HG03103 (cell line): ENCODE results near the gene COX20.

Source experiments
- ATAC-seq: cut with Tn5 transposase; IDR thresholded peaks from one replicate; pipeline ENCODE4 v1.9.1; 2021; ENCODE audit warnings: low read depth; ENCODE audit not compliant: unreplicated experiment

The COX20 gene

GRCh38 chr1:244868484-244869363, 33.3 kb downstream of the COX20 start:
- ATAC-seq, result no peak

- no peak for ATAC-seq
Observed at GRCh38 chr1:244869364-244869827, 33.9 kb downstream of the COX20 start.

GRCh38 chr1:244869950-244870349, 34.5 kb downstream of the COX20 start:
- no peak for ATAC-seq

GRCh38 chr1:244874974-244875579, 39.6 kb downstream of the COX20 start:
- ATAC-seq, result no peak

DNA sequence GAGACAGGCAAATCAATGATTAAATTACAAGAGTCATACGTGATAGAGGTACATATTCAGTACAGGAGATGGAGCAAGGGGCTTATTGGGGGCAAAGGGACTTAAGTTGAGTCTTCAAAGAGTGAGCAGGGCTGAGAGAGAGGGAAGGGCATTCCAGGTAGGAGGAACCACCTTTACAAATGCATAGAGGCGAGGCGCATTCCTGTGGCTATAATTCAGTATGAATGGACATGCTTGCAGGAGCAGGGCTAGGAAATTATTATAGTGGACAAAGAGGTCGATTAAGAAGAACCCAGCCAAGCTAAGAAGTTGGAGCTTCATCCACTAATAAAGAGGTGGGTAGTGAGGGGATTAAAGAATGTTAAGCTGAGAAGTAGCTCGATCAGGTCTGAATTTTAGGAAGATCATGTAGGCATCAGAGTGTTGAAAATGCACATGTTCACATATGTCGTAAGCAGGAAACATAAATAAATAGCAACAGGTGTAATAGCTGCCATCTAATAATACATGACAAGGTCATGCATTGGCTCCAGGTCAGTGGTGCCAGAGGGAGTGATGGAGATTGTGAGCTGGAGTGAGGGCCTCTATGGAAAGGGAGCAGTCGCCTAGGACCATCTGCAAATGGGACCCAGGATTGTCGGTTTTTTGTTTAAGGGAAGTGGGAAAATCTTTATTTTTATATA, 40.9 kb downstream of the COX20 start:
- no peak for ATAC-seq

DNA sequence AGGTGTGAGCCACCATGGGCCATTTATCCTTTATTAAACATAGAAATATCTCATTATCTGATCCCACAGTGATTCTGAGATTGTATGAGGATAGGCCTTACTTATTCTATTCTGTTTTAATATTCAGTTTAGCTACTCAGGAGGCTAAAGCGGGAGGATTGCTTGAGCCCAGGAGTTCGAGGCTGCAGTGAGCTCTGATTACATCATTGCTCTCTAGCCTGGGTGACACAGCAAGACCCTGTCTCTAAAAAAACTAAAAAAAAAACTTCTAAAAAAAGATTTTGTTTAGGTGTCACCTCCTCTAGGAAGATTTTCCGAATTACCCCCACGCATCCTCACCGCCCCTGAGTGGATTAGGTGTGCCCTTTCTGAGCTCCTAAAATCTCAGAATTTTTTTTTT, 43.2 kb downstream of the COX20 start:
- no peak for ATAC-seq

- no peak for ATAC-seq
Observed at GRCh38 chr1:244881552-244882280, 46.3 kb downstream of the COX20 start.

GRCh38 chr1:244887281-244887680, 51.8 kb downstream of the COX20 start:
- ATAC-seq, result no peak

DNA sequence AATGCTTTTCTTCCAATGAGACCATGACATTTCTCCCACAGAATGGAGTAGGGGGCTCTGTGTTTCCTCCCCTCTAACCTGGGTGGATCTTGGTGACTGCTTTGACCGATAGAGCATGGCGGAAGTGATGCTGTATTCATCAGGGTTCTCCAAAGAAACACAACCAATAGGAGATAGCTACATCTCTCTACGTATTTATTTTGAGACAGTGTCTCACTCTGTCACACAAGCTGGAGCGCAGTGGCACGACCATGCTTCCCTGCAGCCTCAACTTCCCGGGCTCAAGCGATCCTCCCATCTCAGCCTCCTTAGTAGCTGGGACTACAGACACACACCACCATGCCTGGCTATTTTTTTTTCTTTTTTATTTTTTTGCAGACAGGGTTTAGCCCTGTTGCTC, 58.4 kb downstream of the COX20 start:
- no peak for ATAC-seq
